Measurements from ENCODE around the gene ARG2. TPM values are rescaled to one million over a fixed set of nuclear protein-coding genes. Genes with fewer than 3 reads are reported as not detected.

ARG2 gene
- total and polyA plus RNA-seq, 10 of the 15 experiments (the other 5 are each of a cell fraction or from before 2014, with no cell fraction given), result 0.48 to 7.8 (median 1.1) TPM

- TF ChIP-seq NKRF (conservative IDR thresholded peaks at IDR 0.05) (no peak), CHD1 (IDR thresholded peaks at IDR 0.05; ENCODE audit: low read depth, low read length) (no peak), TBL1XR1 (IDR thresholded peaks at IDR 0.05; ENCODE audit: low read depth, low read length) (no peak), CREB1 (IDR thresholded peaks at IDR 0.05; ENCODE audit: low read depth) (no peak)
Observed at GRCh38 chr14:67673451-67673850, 53.7 kb downstream of the ARG2 start (continued).

- H3K9ac ChIP-seq (ENCODE audit: control insufficient read depth, insufficient read depth, low read length), result peak overlapping the region; percentile 97
- H3K36me3 ChIP-seq (ENCODE audit: control insufficient read depth in 2 of 2, insufficient read depth in 2 of 2, low read length in 1 of 2), result peaks cover 4 to 5% of the 10 kb centered on the region in 2 experiments; a peak in 3 of 4 replicates
- H3K79me2 ChIP-seq (ENCODE audit: control insufficient read depth, insufficient read depth, low read length), result peaks cover 29% of the 10 kb centered on the region
- no peaks in the 10 kb centered on the region for H3K9me3 ChIP-seq (replicated peaks; ENCODE audit: control insufficient read depth, insufficient read depth, low read length)
- ChIA-PET SMC1A (ENCODE audit: uncharacterized antibody, unreplicated experiment) (interaction anchor here (1.0 to 9.1 kb wide), 7 partner anchors 10 to 309 kb away, joined by 3 to 131 read pairs (median 5); partner anchors contain the start of genes RDH11 and RDH12), POLR2A (interaction anchor here (0.5 to 8.0 kb wide), 4 partner anchors 19 to 74 kb away, joined by 4 to 71 read pairs (median 6); partner anchors contain the start of genes PIGH and RDH11), RAD21 (ENCODE audit: unreplicated experiment) (interaction anchor here (1.4 to 1.6 kb wide), 2 partner anchors 21 to 30 kb away, joined by 6 to 8 read pairs; partner anchors contain the start of gene RDH11), CTCF (interaction anchor here (1.0 to 15.6 kb wide), 10 partner anchors 19 to 1171 kb away, joined by 3 to 223 read pairs (median 4); partner anchors contain the start of genes PIGH, RDH11 and RDH12)
- intact Hi-C loops (cut with micrococcal nuclease; ENCODE audit: unreplicated experiment), result no loop called here
- peak overlapping the region; percentile 85 for H3K4me3 ChIP-seq
- H3K4me1 ChIP-seq (ENCODE audit: control insufficient read depth, insufficient read depth, low read length), result peaks cover 9% of the 10 kb centered on the region
- 1% methylated on average over 18 of the region's 25 CpGs for WGBS (ENCODE audit: insufficient coverage, insufficient replicate concordance, low lambda C conversion rate, missing lambda C conversion rate)
- H3K27ac ChIP-seq (ENCODE audit: control insufficient read depth, insufficient read depth), result peak overlapping the region; percentile 97
- FAIRE-seq, result no peak
- peak overlapping the region; percentile 90 for H3K4me2 ChIP-seq (ENCODE audit: control insufficient read depth, insufficient read depth)
- peaks cover 5% of the 10 kb centered on the region; the same call in 1 of the 2 replicates for H4K20me1 ChIP-seq (ENCODE audit: control insufficient read depth, insufficient read depth)
- in situ Hi-C loops (cut with MboI), result no loop called here
- TF ChIP-seq PRDM15 (CRISPR knock-in tag; IDR thresholded peaks at IDR 0.05), result no peak
- 0 out of 2 replicates have a peak, but pooled peaks have one; percentile 3 for TF ChIP-seq ZBED1 (IDR thresholded peaks at IDR 0.05; ENCODE audit: borderline replicate concordance)
- peak; percentile 86; the same call in 1 of the 2 replicates for TF ChIP-seq ASH2L (IDR thresholded peaks at IDR 0.05; ENCODE audit: borderline replicate concordance, low read depth)
- peak in 2 of 3 experiments; percentile 5 to 19; a peak in 1 of 6 replicates for TF ChIP-seq CTCF (IDR thresholded peaks at IDR 0.05 in 2 of 3, conservative IDR thresholded peaks at IDR 0.05 in 1 of 3; ENCODE audit: control insufficient read depth in 2 of 3, extremely low read depth in 1 of 3, insufficient read depth in 1 of 3, low read depth in 3 of 3, low read length in 3 of 3)
- DNase-seq (ENCODE audit: low read depth, low spot score), result no peak
- peak overlapping the region; percentile 97 for H2AFZ ChIP-seq (ENCODE audit: control insufficient read depth, low read depth, low read length)
- ATAC-seq, result peak; percentile 78
- no peaks in the 10 kb centered on the region for H3K27me3 ChIP-seq (replicated peaks in 1 of 2; ENCODE audit: control insufficient read depth in 2 of 2, insufficient read depth in 2 of 2, low read length in 1 of 2)
- BruUV-seq (replicated peaks), result no TSS peak
Observed at GRCh38 chr14:67674139-67674479, 54.4 kb downstream of the ARG2 start.
